IPS-11a (cell line): ENCODE results near the gene GOLGA7B.
"Not testable (repeated sequence)": the region's sequence is repeated elsewhere in the genome, so short reads cannot be mapped to it uniquely, and the experiment has no call there.

Experiments
- H3K4me3 ChIP-seq: one replicate; pipeline ENCODE4 v1.5.1; 2013; ENCODE audit warnings: low read depth, low read length, control low read depth

The GOLGA7B gene

GRCh38 chr10:97830064-97830463 is 19.6 kb upstream of the GOLGA7B start:
- H3K4me3 ChIP-seq: no peak overlapping the region

GRCh38 chr10:97831259-97831658 is 18.4 kb upstream of the GOLGA7B start:
- H3K4me3 ChIP-seq: no peak overlapping the region

GRCh38 chr10:97836446-97836845 is 13.2 kb upstream of the GOLGA7B start:
- H3K4me3 ChIP-seq: no peak overlapping the region

- H3K4me3 ChIP-seq: no peak overlapping the region
Measured at GRCh38 chr10:97838091-97838490, 11.6 kb upstream of the GOLGA7B start.

GRCh38 chr10:97841166-97841565 is 8.5 kb upstream of the GOLGA7B start:
- not testable (repeated sequence) for H3K4me3 ChIP-seq

- H3K4me3 ChIP-seq: not testable (repeated sequence)
Measured at GRCh38 chr10:97842114-97842513, 7.5 kb upstream of the GOLGA7B start.

GRCh38 chr10:97842656-97843280 is 6.9 kb upstream of the GOLGA7B start:
- H3K4me3 ChIP-seq: no peak overlapping the region

- no peak overlapping the region for H3K4me3 ChIP-seq
Measured at GRCh38 chr10:97843281-97843671, 6.4 kb upstream of the GOLGA7B start.

GRCh38 chr10:97843972-97844371 is 5.7 kb upstream of the GOLGA7B start:
- not testable (repeated sequence) for H3K4me3 ChIP-seq

GRCh38 chr10:97844678-97845077 is 5.0 kb upstream of the GOLGA7B start:
- no peak overlapping the region for H3K4me3 ChIP-seq

GRCh38 chr10:97849103-97849686 is 448 bp upstream of the GOLGA7B start:
- H3K4me3 ChIP-seq: peak overlapping the region; percentile 45

- no peak overlapping the region for H3K4me3 ChIP-seq
Measured at GRCh38 chr10:97850446-97850845, 803 bp downstream of the GOLGA7B start.

- no peak overlapping the region for H3K4me3 ChIP-seq
Measured at GRCh38 chr10:97851341-97852001, 1.8 kb downstream of the GOLGA7B start.

- no peak overlapping the region for H3K4me3 ChIP-seq
Measured at GRCh38 chr10:97852277-97852676, 2.6 kb downstream of the GOLGA7B start.

GRCh38 chr10:97852840-97853405 is 3.3 kb downstream of the GOLGA7B start:
- H3K4me3 ChIP-seq: no peak overlapping the region

GRCh38 chr10:97854743-97855142 is 5.1 kb downstream of the GOLGA7B start:
- H3K4me3 ChIP-seq: no peak overlapping the region

GRCh38 chr10:97858001-97858439 is 8.4 kb downstream of the GOLGA7B start:
- no peak overlapping the region for H3K4me3 ChIP-seq

- H3K4me3 ChIP-seq: no peak overlapping the region
Measured at GRCh38 chr10:97861097-97861750, 11.6 kb downstream of the GOLGA7B start.

- H3K4me3 ChIP-seq: no peak overlapping the region
Measured at GRCh38 chr10:97861924-97862323, 12.3 kb downstream of the GOLGA7B start.

GRCh38 chr10:97863808-97864207 is 14.2 kb downstream of the GOLGA7B start:
- no peak overlapping the region for H3K4me3 ChIP-seq

GRCh38 chr10:97865488-97865887 is 15.8 kb downstream of the GOLGA7B start:
- H3K4me3 ChIP-seq: no peak overlapping the region
